ENCODE data around the gene SLC41A2. TPM values are rescaled to one million over a fixed set of nuclear protein-coding genes. Genes with fewer than 3 reads are reported as not detected.

SLC41A2 gene
- total RNA-seq, 1 donor from 2014 or later: 3.9 TPM

DNA sequence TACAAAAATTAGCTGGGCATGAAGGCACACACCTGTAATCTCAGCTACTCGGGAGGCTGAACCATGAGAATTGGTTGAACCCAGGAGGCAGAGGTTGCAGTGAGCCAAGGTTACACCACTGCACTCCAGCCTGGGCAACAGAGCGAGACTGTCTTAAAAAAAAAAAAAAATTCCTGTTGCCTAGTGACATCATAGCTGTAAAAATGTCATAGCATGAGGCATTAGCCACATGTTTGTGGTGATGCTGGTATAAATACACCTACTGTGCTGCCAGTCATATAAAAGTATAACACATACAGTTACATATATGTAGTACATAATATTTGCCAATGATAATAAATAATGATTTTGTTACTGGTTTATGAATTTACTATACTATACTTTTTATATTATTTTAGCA lies 22.2 kb downstream of the SLC41A2 start:
- no peak for DNase-seq (ENCODE audit: missing footprints)
- intact Hi-C loops (cut with DNase I): no loop called here
- no peak for ATAC-seq

DNA sequence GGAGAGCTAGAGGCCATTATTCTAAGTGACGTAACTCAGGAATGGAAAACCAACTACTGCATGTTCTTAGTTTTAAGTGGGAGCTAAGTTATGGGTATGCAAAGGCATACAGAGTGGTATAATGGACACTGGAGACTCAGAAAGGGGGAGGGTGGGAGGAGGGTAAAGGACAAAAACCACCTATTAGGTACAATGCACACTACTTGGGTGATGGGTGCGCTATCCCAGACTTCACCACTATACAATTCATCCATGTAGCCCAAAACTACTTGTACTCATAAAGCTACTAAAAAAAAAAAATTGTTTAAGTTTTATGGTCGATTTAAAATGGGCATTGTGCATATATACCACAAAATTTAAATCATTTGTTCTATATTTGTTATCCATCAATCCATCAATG lies 24.3 kb downstream of the SLC41A2 start:
- intact Hi-C loops (cut with DNase I): no loop called here
- ATAC-seq: no peak
- DNase-seq (ENCODE audit: missing footprints): no peak

DNA sequence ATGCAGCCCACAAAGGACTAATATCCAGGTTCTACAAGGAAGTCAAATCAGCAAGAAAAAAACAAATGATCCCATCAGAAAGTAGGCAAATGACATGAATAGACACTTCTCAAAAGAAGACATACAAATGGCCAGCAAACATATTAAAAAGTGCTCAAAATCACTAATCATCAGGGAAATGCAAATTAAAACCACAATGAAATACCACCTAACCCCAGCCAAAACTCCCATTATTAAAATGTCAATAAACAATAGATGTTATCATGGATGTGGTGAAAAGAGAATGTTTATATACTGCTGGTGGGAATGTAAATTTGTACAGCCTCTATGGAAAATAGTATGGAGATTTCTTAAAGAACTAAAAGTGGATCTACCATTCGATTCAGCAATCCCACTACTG lies 25.0 kb downstream of the SLC41A2 start:
- ATAC-seq: no peak
- DNase-seq (ENCODE audit: missing footprints): no peak
- intact Hi-C loops (cut with DNase I): no loop called here

DNA sequence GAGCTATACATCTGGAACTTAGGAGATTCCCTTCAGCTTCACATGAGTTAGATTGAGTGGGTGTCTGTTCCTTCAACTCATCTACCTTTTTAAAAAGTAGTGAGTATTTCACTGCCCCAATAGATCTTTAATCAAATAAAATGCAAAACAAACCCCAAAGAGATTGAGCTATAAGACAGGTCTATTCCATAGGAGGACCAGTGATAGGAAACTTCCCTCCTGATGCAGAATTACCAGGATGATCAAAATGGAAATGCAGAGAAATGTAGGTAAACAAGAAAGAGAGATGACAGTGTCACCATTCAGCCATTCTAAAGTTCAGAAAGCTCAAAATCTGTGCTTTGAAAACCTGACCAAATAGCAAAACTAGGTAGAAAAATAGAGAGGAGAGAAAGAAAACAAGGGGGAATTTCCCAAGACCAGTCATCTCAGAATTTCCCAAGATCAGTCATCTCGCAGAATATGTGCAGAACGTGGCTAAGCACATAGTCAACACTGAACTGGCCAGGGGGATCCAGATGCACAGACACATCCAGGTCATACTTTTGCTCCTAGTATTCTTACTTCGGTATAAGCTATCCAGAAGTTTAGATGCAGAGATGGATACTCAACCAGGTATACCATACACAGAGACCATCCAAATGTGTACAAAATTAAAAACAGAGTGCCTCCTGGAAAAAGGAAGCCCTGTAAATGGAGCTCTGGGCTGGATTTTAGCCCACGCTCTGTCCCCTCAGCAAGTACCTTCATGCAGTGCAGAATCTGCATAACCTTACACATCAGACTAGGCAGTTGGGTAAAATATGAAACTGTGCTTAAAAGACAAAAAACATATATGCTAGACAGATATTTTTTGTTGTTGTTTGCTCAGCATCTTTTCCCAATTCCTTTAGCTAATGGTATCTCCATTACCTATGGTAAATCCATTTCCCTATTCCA lies 27.4 kb downstream of the SLC41A2 start:
- DNase-seq (ENCODE audit: missing footprints): no peak
- intact Hi-C loops (cut with DNase I): no loop called here
- ATAC-seq: no peak

DNA sequence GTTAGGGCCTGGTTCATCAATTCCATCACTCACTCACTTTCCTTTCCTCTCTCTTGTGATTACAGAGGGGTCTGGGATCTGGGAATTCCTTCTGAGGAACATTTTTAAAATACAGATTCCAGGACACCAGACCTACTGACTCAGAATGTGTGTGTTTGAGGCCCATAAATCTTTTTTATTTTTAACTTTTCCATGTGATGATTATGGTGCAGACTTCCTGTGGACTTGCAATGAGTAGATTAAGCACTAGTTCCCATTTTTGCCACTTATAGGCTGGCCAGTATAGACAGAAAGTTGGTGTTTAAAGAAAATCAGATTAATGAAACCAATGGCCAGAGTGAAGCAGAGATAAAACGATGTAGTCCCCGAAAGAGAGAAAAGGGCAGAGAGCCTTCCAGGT lies 28.1 kb downstream of the SLC41A2 start:
- intact Hi-C loops (cut with DNase I): no loop called here
- ATAC-seq: no peak
- no peak for DNase-seq (ENCODE audit: missing footprints)

DNA sequence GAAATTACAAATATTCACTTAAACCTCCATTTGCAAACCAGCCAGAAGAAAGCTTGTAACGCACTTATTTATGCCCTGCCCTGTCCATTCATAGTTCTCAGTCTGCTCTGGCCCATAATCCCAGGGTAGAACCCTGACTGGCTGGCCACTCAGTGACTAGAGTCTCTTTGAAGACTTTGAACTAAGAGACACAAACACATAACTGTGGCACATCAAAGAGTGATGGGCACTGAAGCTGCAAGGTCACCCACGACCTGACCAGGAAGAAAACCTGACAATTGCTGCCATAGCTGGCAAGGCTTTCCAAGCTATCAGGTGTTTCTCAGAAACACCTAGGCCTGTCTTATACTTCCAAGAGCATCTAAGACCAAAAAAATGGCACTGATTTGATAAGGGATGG lies 28.7 kb downstream of the SLC41A2 start:
- ATAC-seq (no peak), DNase-seq (ENCODE audit: missing footprints) (no peak)
- intact Hi-C loops (cut with DNase I): no loop called here

DNA sequence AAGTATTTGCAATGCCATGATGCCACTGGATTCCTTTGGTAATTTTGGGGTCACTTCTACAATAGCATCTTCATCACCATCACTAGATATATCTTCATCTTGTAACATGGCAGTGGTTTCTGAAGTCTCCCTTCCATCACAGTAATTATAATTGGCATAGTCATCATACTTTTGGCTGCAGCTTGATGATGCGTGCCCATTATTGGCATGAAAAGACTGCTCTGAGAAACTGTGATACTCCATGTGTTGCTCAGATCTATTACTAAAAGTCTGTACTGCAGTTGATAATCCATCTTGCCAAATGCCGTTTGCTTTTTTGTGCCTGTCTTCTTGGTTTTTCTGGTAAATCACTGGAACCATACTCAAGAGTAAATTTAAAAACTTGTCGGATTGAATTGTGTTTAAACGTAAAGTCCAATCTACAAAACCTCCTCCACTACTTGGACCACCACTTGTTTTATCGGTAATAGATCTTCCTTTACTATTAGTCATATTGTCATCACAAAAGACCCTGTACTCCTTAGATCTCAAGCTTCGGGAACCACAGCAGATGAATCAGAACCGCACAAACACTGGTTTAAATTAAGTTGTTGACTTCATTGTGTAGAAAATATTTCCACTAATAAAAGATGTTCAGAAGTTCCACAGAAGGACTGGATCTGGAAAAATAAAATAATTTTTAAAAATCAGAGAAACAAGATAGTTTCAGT lies 29.9 kb downstream of the SLC41A2 start:
- DNase-seq (ENCODE audit: missing footprints) (no peak), ATAC-seq (no peak)
- intact Hi-C loops (cut with DNase I): no loop called here

DNA sequence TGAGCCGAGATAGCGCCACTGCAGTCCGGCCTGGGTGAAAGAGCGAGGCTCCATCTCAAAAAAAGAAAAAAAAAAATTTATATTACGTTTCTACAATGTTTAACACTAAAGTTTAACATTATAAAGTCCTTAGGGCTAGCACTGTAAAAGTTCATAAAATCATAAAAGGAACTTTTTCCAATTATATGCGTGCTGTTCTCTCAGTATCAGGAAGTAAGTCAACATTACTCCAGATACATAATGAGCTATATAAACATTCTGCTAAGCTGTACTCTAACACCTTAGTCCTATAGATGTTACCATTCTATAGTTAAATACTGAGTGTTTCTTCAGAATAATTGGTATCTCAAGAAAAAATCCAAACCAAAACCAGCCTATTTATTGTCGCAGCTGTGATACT lies 32.6 kb downstream of the SLC41A2 start:
- ATAC-seq (no peak), DNase-seq (ENCODE audit: missing footprints) (no peak)
- intact Hi-C loops (cut with DNase I): no loop called here

DNA sequence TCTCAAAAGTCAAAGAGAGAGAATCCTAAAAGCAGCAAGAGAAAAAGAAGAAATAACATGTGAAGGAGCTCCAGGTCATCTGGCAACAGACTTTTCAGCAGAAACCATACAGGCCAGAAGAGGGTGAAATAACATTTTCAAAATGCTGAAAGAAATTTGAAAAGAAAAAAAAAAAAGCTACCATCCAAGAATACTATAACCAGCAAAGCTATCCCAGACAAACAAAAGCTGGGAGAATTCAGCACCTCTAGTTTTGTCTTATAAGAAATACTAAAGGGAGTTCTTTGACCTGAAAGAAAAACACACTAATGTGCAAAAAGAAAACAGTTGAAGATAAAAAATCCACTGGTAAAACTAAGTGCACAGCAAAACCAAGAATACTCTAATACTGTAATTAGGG lies 36.8 kb downstream of the SLC41A2 start:
- ATAC-seq: no peak

DNA sequence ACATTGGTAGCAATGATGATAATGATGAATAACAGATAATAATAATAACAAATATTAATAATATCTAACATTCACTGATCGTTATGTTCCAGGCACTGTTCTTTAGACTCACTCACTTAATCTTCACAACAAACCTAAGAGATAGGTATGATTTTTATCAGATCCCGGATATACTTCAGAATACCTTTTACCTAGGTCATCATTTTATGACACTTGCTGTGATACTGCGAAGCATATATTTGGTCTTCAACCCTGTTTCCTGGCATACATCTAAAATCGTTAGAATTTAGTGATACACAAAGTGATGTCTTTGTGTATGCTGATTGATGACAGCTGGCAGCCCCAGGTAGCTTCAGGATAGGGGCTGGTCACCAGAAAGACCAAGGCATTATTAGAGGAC lies 46.1 kb downstream of the SLC41A2 start:
- DNase-seq (ENCODE audit: missing footprints): peak; percentile 32

More for the DNA sequence above, 36.8 kb downstream of the SLC41A2 start:
- intact Hi-C loops (cut with DNase I): no loop called here
- no peak for DNase-seq (ENCODE audit: missing footprints)

DNA sequence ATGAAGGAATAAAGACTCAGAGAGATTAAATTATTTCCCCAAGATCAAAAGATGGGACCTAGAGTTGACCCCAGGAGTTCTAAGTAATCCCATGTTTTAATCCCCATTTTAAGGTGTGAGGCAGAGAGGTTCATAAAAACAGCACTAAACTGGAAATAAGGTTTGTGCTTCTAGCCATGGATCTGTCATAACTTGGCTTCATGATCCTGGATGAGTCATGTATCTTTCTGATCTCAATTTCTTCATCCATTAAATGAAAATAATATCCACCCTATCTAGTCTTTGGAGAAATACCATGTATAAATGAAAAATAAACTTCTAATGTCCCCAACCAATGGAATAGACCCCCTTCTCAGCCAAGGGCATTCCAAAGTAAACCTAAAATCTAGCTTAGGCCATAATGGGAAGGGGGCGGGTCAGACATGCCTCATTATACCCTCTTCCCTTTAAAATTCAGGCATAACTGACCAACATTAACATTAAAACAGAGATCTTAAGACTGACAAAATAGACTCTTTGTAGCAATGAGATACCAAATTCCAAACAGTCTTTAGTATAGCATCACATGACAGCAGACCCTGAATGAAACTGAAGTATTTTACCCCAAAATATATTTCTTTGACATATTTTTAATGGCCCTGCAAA lies 47.8 kb downstream of the SLC41A2 start:
- intact Hi-C loops (cut with DNase I): no loop called here
- DNase-seq (ENCODE audit: missing footprints) (no peak), ATAC-seq (no peak)

More for the DNA sequence above, 46.1 kb downstream of the SLC41A2 start:
- no peak for ATAC-seq
- intact Hi-C loops (cut with DNase I): no loop called here

DNA sequence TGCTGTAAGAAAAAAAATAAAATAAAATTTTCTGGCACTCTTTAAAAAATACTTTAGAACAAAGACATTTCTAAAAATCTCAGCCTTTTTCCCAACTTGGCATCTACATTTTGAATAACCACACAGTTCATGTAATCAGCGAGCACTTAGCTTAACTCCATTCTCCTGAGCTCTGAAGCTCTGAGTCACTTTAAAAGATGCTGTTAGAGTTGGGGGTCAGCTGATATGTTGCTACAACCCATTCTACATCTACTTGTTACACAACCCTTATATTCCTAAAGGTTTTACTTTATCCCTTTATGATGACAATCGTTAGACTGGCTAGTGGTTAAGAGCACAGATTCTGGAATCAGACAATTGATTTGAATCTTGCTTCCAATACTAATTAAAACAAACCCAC lies 48.3 kb downstream of the SLC41A2 start:
- ATAC-seq (no peak), DNase-seq (ENCODE audit: missing footprints) (no peak)
- intact Hi-C loops (cut with DNase I): no loop called here

Other genes with a start within 250 kb of the SLC41A2 start
- gene NOPCHAP1, start 28.0 kb upstream of the SLC41A2 start, total RNA-seq: 9.9 TPM
- 2.7 TPM for gene ALDH1L2, start 126.2 kb upstream of the SLC41A2 start, total RNA-seq
- gene WASHC4, start 149.4 kb upstream of the SLC41A2 start, total RNA-seq: 23.9 TPM

Data from Right ventricle myocardium inferior (tissue), 1 donor.